Motor neuron (in vitro differentiated cells): ENCODE measurements around the gene UBAC2. TPM values are rescaled to one million over a fixed set of nuclear protein-coding genes. Genes with fewer than 3 reads are reported as not detected.

Experiments
- ATAC-seq, 8 experiments: fragments of 200-7000 bp; cut with Tn5 transposase; replicated peaks in 6 of 8; 2 replicates each; pipeline ENCODE4 v1.8.0; 2021; ENCODE audit warnings: mild to moderate bottlenecking in 8 of 8, moderate library complexity in 8 of 8
- H3K27ac ChIP-seq, 2 donors: fragments of 250-450 bp; sonication (Bioruptor Pico); 2 replicates each; pipeline ENCODE4 v1.9.0; 2021; ENCODE audit warnings: antibody characterized with exemption in 2 of 2, mild to moderate bottlenecking in 2 of 2, moderate library complexity in 1 of 2
- H3K4me1 ChIP-seq, 2 donors: fragments of 250-450 bp; sonication (Bioruptor Pico); replicated peaks in 1 of 2; 2 replicates each; pipeline ENCODE4 v1.6.1; 2021; ENCODE audit warnings: antibody characterized with exemption in 2 of 2, mild to moderate bottlenecking in 2 of 2, moderate library complexity in 1 of 2
- H3K4me3 ChIP-seq, 5 donors: fragments of 250-450 bp; sonication (Bioruptor Pico); 2 replicates each; pipeline ENCODE4 v1.9.0; 2021; ENCODE audit warnings: antibody characterized with exemption in 5 of 5, mild to moderate bottlenecking in 5 of 5, moderate library complexity in 4 of 5
- WGBS, 10 experiments: fragments of 450-650 bp; shearing (Covaris generic); methylation state at CpG; one replicate each; pipeline ENCODE4 v1.0.0; 2022; 5-methylcytosine and 5-hydroxymethylcytosine counted together
- in situ Hi-C, 9 experiments: fragments of 400-800 bp; cut with MboI; loops; one replicate each; pipeline ENCODE4 v1.15.0; 2021; ENCODE audit warnings: low sequenced_read_pairs in 9 of 9, low pct_unique_long_range_greater_than_20kb in 2 of 9; ENCODE audit not compliant: unreplicated experiment in 9 of 9
- total RNA-seq, 8 experiments: library from RNA; unstranded; fragments of 300-600 nt; gene quantifications; 2 replicates each; pipeline versions ENCODE4 v1.2.3 to v1.2.4, GENCODE V29; 2022

Gene UBAC2
- total RNA-seq, 8 experiments from 2014 or later = 28.5 to 47.7 (median 34.9) TPM

- 80 to 98% (median 93%) methylated on average over 1 to 9 of the region's 16 CpGs; no CpG with 5 or more reads in 4 of the 10 experiments for WGBS, 10 experiments
- no peak for ATAC-seq
- in situ Hi-C loops = no loop called here
- Histone ChIP-seq H3K27ac (no peak overlapping the region), H3K4me3 (no peak overlapping the region), H3K4me1 (peaks cover 0 to 7% of the 10 kb centered on the region in 2 donors)
Measured at GRCh38 chr13:99341969-99342722, 141.5 kb downstream of the UBAC2 start.

- Histone ChIP-seq H3K4me3 (no peak overlapping the region), H3K27ac (no peak overlapping the region), H3K4me1 (peaks cover 0 to 7% of the 10 kb centered on the region in 2 donors)
- 67 to 100% (median 80%) methylated on average over 1 to 4 of the region's 10 CpGs; no CpG with 5 or more reads in 3 of the 10 experiments for WGBS, 10 experiments
- in situ Hi-C loops = no loop called here
- ATAC-seq = peak in 1 of 8 experiments; percentile 20
Measured at GRCh38 chr13:99342723-99343315, 142.2 kb downstream of the UBAC2 start.

- Histone ChIP-seq H3K4me1 (peaks cover 3 to 7% of the 10 kb centered on the region in 2 donors), H3K4me3 (no peak overlapping the region), H3K27ac (no peak overlapping the region)
- no peak for ATAC-seq
- in situ Hi-C loops = no loop called here
- WGBS, 10 experiments = 63 to 100% (median 94%) methylated on average over 1 to 6 of the region's 6 CpGs; no CpG with 5 or more reads in 3 of the 10 experiments
Measured at GRCh38 chr13:99344610-99345208, 144.1 kb downstream of the UBAC2 start.

GRCh38 chr13:99345345-99345744 is 144.7 kb downstream of the UBAC2 start:
- 76 to 100% (median 100%) methylated on average over 1 to 4 of the region's 5 CpGs; no CpG with 5 or more reads in 1 of the 10 experiments for WGBS, 10 experiments
- H3K27ac ChIP-seq = no peak overlapping the region
- H3K4me3 ChIP-seq = no peak overlapping the region
- no peak for ATAC-seq
- peaks cover 5 to 7% of the 10 kb centered on the region in 2 donors for H3K4me1 ChIP-seq
- in situ Hi-C loops = no loop called here

- ATAC-seq = peak; percentile 18 to 91 (median 76)
- WGBS, 10 experiments = 20 to 100% (median 73%) methylated on average over 1 to 8 of the region's 11 CpGs; no CpG with 5 or more reads in 3 of the 10 experiments
- in situ Hi-C loops = no loop called here
- no peak overlapping the region for H3K4me3 ChIP-seq
- H3K4me1 ChIP-seq = peaks cover 5 to 7% of the 10 kb centered on the region in 2 donors
- no peak overlapping the region for H3K27ac ChIP-seq
Measured at GRCh38 chr13:99346335-99347042, 145.8 kb downstream of the UBAC2 start.

GRCh38 chr13:99347335-99347878 is 146.8 kb downstream of the UBAC2 start:
- in situ Hi-C loops = no loop called here

GRCh38 chr13:99347911-99348451 is 147.3 kb downstream of the UBAC2 start:
- Histone ChIP-seq H3K27ac (no peak overlapping the region), H3K4me3 (no peak overlapping the region), H3K4me1 (peaks cover 5 to 7% of the 10 kb centered on the region in 2 donors)
- in situ Hi-C loops = no loop called here
- no peak for ATAC-seq
- 93 to 100% (median 100%) methylated on average over 1 to 6 of the region's 8 CpGs; no CpG with 5 or more reads in 2 of the 10 experiments for WGBS, 10 experiments

More at GRCh38 chr13:99347335-99347878, 146.8 kb downstream of the UBAC2 start:
- no peak overlapping the region for H3K27ac ChIP-seq
- peaks cover 5 to 7% of the 10 kb centered on the region in 2 donors for H3K4me1 ChIP-seq
- WGBS, 10 experiments = 93 to 100% (median 94%) methylated on average over 2 to 5 of the region's 6 CpGs; no CpG with 5 or more reads in 5 of the 10 experiments
- no peak for ATAC-seq
- H3K4me3 ChIP-seq = no peak overlapping the region

- no peak overlapping the region for H3K27ac ChIP-seq
- peaks cover 5 to 7% of the 10 kb centered on the region in 2 donors for H3K4me1 ChIP-seq
- H3K4me3 ChIP-seq = no peak overlapping the region
- ATAC-seq = no peak
- 83 to 100% (median 100%) methylated on average over 1 to 2 of the region's 2 CpGs; no CpG with 5 or more reads in 7 of the 10 experiments for WGBS, 10 experiments
- in situ Hi-C loops = no loop called here
Measured at GRCh38 chr13:99350191-99350590, 149.5 kb downstream of the UBAC2 start.

- Histone ChIP-seq H3K4me1 (peaks cover 11 to 19% of the 10 kb centered on the region in 2 donors), H3K4me3 (no peak overlapping the region), H3K27ac (no peak overlapping the region)
- WGBS, 10 experiments = 79 to 100% (median 93%) methylated on average over 2 to 4 of the region's 4 CpGs; no CpG with 5 or more reads in 5 of the 10 experiments
- in situ Hi-C loops = no loop called here
- ATAC-seq = no peak
Measured at GRCh38 chr13:99351772-99352171, 151.1 kb downstream of the UBAC2 start.

GRCh38 chr13:99352351-99353245 is 151.9 kb downstream of the UBAC2 start:
- WGBS, 10 experiments = 80 to 100% (median 97%) methylated on average over 1 to 12 of the region's 17 CpGs
- no peak for ATAC-seq
- Histone ChIP-seq H3K4me3 (no peak overlapping the region), H3K27ac (no peak overlapping the region), H3K4me1 (peaks cover 8 to 27% of the 10 kb centered on the region in 2 donors)
- in situ Hi-C loops = no loop called here

- peaks cover 8 to 33% of the 10 kb centered on the region in 2 donors for H3K4me1 ChIP-seq
Measured at GRCh38 chr13:99353246-99353600, 152.6 kb downstream of the UBAC2 start.

More at GRCh38 chr13:99353246-99353600, 152.6 kb downstream of the UBAC2 start:
- Histone ChIP-seq H3K27ac (no peak overlapping the region), H3K4me3 (no peak overlapping the region)
- in situ Hi-C loops = no loop called here
- no peak for ATAC-seq
- 88 to 100% (median 95%) methylated on average over 1 to 2 of the region's 2 CpGs; no CpG with 5 or more reads in 1 of the 10 experiments for WGBS, 10 experiments
